ENCODE results near the gene TTLL3. TPM values are rescaled to one million over a fixed set of nuclear protein-coding genes. Genes with fewer than 3 reads are reported as not detected.
A peak's percentile ranks its signal among the peaks of the same experiment; 100 is the strongest.

TTLL3 gene
- total RNA-seq, 1 experiment from 2014 or later, result 3.1 TPM

- Histone ChIP-seq H3K4me3 (peak overlapping the region; percentile 81), H3K36me3 (peaks cover 14% of the 10 kb centered on the region), H3K9me3 (no peaks in the 10 kb centered on the region), H3K27me3 (no peaks in the 10 kb centered on the region)
- DNase-seq, result no peak
Observed at GRCh38 chr3:9793161-9793781, 16.8 kb upstream of the TTLL3 start.

- no peak for DNase-seq
- no peaks in the 10 kb centered on the region for H3K27me3 ChIP-seq
- no peak overlapping the region for H3K4me3 ChIP-seq
- peaks cover 15% of the 10 kb centered on the region for H3K36me3 ChIP-seq
- no peaks in the 10 kb centered on the region for H3K9me3 ChIP-seq
Observed at GRCh38 chr3:9794400-9794799, 15.7 kb upstream of the TTLL3 start.

DNA sequence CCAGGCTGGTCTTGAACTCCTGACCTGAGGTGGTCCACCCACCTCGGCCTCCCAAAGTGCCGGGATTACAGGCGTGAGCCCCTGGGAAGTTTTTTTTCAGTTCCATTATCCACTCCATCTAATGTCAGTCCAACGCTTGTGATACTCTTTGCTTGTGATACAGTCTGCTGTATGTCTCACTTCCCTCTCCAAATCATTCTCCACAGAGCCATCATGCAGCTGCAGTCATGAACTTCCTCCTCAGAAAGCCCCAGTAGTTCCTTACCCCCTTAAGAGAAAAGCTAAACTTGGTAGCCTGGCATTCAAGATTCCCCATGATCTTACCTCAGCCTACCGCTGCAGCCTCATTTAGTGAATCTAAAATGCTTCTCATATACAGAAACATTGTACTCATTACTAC, 14.9 kb upstream of the TTLL3 start:
- no peak overlapping the region for H3K4me3 ChIP-seq
- H3K36me3 ChIP-seq, result peaks cover 22% of the 10 kb centered on the region
- H3K27me3 ChIP-seq, result no peaks in the 10 kb centered on the region
- no peaks in the 10 kb centered on the region for H3K9me3 ChIP-seq
- DNase-seq, result no peak

DNA sequence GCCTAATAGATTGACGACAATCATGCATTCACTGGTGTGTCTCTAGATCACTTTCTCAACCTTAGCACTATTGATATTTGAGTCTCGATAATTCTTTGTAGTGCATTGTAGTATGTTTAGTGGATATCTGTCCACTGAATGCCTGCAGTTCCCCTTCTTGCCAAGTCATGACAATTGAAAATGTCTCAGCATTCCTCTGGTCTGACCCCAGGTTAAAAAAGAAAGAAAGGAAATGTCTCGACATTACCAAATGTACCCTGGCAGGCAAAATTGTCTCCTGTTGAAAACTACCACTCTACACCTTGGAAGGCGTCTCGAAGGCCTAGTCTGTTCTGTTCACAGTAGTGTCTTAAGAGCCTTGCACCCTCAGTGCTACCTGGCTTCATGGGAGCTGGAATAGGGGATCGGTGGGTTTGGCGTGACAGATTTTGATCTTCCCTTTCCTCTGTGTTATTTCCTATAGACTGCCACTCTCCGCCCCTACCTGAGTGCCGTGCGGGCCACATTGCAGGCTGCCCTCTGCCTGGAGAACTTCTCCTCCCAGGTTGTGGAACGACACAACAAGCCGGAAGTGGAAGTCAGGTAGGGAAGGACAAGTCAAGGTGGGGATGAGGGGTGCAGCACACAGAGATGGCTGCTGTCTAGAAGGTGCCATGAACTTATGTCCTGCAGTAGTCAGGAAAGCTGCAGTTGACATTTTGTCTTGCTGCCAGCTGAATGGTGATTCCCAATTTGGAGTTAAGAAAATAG, 12.7 kb upstream of the TTLL3 start:
- no peaks in the 10 kb centered on the region for H3K27me3 ChIP-seq
- H3K36me3 ChIP-seq, result peaks cover 32% of the 10 kb centered on the region
- no peak overlapping the region for H3K4me3 ChIP-seq
- no peak for DNase-seq
- H3K9me3 ChIP-seq, result no peaks in the 10 kb centered on the region

GRCh38 chr3:9800529-9800928, 9.5 kb upstream of the TTLL3 start:
- no peak for DNase-seq
- H3K36me3 ChIP-seq, result peaks cover 52% of the 10 kb centered on the region
- H3K27me3 ChIP-seq, result no peaks in the 10 kb centered on the region
- no peaks in the 10 kb centered on the region for H3K9me3 ChIP-seq
- no peak overlapping the region for H3K4me3 ChIP-seq

DNA sequence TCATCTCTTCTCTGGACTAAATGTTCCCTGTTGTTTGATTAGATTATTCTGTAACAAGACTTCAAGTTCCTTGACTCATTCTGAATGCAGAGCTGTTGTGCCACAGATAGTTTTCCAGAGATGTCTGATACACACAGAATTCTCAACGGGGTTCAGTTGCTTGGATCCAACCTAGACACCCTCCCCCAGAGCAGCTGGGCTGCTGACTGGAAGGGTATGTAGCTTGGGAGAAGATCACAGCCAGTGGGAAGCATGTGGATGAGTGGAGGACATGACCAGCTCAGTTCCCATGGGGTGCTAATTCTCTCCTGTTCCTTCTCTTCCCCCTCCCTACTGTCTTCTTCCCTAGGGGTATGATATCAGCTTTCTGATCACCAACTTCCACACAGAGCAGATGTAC, 6.6 kb upstream of the TTLL3 start:
- H3K36me3 ChIP-seq, result peaks cover 48% of the 10 kb centered on the region
- H3K4me3 ChIP-seq, result no peak overlapping the region
- no peak for DNase-seq
- H3K9me3 ChIP-seq, result no peaks in the 10 kb centered on the region
- H3K27me3 ChIP-seq, result no peaks in the 10 kb centered on the region

- Histone ChIP-seq H3K9me3 (no peaks in the 10 kb centered on the region), H3K27me3 (no peaks in the 10 kb centered on the region), H3K4me3 (no peak overlapping the region), H3K36me3 (peaks cover 43% of the 10 kb centered on the region)
- DNase-seq, result no peak
Observed at GRCh38 chr3:9804996-9805395, 5.1 kb upstream of the TTLL3 start.

DNA sequence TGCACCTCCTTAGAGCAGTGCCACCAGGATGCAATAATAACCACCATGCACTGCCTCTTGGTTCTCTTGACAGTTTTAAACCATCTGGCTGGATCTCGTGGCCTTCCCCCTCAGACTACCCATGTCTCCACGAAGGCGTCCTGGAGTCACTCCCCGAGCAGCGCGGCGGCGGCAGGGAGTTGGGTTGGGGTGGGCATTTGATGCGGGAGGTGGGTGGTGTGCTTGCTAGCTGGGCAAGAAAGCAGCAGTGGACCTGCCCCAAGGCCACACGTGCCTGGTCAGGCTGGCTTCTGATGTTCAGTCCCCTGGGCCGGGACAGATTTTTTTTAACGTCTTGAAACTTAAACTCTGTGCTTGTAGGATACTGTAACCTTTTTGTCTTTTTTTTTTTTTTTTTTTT, 3.9 kb upstream of the TTLL3 start:
- peaks cover 37% of the 10 kb centered on the region for H3K36me3 ChIP-seq
- DNase-seq, result no peak
- H3K4me3 ChIP-seq, result no peak overlapping the region
- H3K9me3 ChIP-seq, result no peaks in the 10 kb centered on the region
- no peaks in the 10 kb centered on the region for H3K27me3 ChIP-seq

DNA sequence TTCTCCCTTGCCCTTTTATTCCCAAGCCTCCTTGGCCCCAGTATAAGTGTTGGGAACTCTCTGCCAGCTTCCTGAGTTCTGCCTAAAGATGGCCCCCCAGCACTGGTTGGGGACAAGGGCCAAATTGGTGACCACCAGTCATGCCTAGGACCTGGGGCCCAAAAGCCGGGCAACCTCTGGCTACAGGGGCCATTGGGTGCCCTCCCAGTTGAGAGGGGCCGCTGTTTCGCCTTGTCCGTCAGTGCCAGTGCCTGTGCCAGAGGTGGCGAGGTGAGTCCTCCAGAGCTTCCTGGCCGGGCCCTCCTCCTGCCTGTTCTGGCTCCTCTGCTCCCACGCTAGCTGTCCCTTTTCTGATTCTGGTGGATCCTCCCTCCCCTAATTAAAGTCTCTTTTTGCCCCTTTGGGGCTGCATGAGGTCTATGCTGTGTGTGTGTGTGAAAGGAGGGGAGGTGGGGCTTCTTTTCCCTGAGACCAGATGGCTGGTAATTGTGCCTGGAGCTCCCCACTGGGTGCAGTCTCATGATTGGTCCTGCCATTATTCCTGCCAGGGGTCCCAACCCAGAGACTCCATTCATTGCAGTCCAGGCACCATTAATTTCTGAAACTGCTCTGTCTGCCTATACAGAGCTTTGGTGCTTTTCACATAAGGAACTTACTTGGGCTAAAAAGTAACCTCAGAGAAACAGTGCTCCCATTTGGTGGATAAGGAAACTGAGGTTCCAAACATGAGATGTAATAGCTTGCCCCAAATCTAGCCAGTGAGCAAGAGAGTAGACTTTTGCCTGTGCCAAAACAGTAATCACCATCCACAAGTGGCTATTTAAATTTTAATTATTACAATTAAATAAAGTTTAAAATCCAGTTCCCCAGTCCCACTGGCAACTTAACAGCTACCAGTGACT, 3.1 kb upstream of the TTLL3 start:
- Histone ChIP-seq H3K36me3 (peaks cover 30% of the 10 kb centered on the region), H3K9me3 (no peaks in the 10 kb centered on the region), H3K4me3 (no peak overlapping the region), H3K27me3 (no peaks in the 10 kb centered on the region)
- DNase-seq, result no peak

DNA sequence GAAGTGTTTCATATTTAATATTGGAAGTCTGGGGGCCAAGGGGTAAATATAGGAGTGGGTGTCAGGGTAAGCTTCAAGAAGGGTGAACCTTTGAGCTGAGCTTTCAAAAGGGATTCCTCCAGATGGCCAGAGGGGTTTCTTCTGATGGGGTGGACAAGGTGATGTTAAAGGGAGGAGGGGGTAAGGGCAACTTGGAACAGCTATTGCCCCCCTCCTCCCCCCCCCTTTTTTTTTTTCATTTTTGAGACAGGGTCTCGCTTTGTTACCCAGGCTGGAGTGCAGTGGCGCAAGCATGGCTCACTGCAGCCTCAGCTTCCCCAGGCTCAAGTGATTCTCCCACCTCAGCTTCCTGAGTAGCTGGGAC, 2.1 kb upstream of the TTLL3 start:
- no peaks in the 10 kb centered on the region for H3K27me3 ChIP-seq
- H3K9me3 ChIP-seq, result no peaks in the 10 kb centered on the region
- peaks cover 30% of the 10 kb centered on the region for H3K36me3 ChIP-seq
- no peak for DNase-seq
- no peak overlapping the region for H3K4me3 ChIP-seq

DNA sequence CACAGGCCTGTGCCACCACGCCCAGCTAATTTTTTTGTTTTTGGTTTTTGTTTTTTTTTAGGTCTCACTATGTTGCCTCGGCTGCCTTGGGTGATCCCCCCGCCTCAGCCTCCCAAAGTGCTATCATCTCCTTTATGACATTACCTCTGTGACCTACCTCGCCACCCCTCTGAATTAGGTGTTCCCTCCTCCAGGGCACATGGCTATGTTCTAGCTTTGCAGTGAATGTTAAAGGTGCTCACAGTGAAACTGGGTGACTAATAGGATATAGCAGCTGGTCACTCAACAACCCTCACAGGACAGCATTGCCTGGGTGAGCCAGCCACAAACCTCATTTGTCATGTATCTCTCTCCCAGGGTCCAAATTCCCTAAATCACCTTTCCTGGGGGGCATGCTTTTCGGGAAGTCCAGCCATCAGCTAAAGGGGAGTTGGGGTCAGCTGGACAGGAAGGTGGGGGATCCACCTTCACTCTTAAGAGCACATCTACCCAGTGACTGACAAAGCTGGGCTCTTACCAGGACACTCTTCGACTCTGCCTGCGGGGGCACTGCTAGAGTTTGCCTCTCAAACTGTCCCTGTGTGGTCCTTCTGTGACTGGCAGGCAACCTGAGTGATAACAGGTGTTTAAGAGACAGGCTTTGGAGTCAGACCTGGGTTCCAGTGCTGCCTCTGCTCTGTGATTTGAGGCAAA, 1.6 kb upstream of the TTLL3 start:
- H3K36me3 ChIP-seq, result peaks cover 26% of the 10 kb centered on the region
- no peak overlapping the region for H3K4me3 ChIP-seq
- DNase-seq, result no peak
- H3K9me3 ChIP-seq, result no peaks in the 10 kb centered on the region
- H3K27me3 ChIP-seq, result no peaks in the 10 kb centered on the region

- no peak for DNase-seq
- H3K9me3 ChIP-seq, result no peaks in the 10 kb centered on the region
- peak overlapping the region; percentile 42 for H3K4me3 ChIP-seq
- H3K27me3 ChIP-seq, result no peaks in the 10 kb centered on the region
- peaks cover 19% of the 10 kb centered on the region for H3K36me3 ChIP-seq
Observed at GRCh38 chr3:9809239-9809614, 835 bp upstream of the TTLL3 start.

DNA sequence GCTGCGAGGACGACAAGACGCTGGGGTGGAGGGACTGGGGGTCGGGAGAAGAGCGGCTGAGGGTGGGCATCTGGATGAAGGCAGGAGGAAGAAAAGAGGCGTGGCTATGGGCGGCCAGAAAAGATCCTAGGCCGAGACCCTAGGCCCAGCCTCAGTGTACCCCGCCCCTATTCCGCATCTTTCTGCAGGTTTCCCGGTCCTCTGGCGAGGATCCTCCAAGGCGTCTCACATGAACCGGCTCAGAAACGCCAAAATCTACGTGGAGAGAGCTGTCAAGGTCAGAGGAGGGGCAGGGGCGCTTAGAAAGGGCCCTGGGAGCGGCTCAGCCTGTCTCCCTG, 340 bp downstream of the TTLL3 start:
- Histone ChIP-seq H3K36me3 (peaks cover 9% of the 10 kb centered on the region; the same call in 1 of the 2 replicates), H3K4me3 (peak overlapping the region; percentile 42), H3K27me3 (no peaks in the 10 kb centered on the region), H3K9me3 (no peaks in the 10 kb centered on the region)
- DNase-seq, result no peak

DNA sequence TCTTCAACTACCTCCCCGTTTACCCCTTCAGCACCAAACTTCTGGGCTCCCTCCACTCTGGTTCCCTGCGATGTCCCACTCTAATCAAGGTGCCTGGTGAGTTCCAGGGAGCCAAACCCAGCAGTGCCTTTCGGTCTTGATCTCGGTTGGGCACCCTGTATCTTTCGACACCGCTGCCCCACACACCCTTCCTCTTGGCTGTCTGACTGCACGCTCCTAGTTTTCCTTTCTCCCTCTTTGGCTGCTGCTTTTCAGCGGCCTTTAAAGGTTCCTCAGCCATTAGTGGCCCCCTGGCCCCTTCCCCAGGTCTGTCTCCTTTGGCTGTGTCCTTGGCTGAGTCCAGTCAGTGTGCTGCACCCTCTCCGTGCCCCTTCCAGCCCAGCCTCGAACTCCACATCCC, 784 bp downstream of the TTLL3 start:
- no peak for DNase-seq
- Histone ChIP-seq H3K27me3 (no peaks in the 10 kb centered on the region), H3K9me3 (no peaks in the 10 kb centered on the region), H3K36me3 (peaks cover 4% of the 10 kb centered on the region; the same call in 1 of the 2 replicates), H3K4me3 (no peak overlapping the region)

- DNase-seq, result no peak
- Histone ChIP-seq H3K9me3 (no peaks in the 10 kb centered on the region), H3K4me3 (no peak overlapping the region), H3K36me3 (no peaks in the 10 kb centered on the region), H3K27me3 (no peaks in the 10 kb centered on the region)
Observed at GRCh38 chr3:9812870-9813483, 2.9 kb downstream of the TTLL3 start.

DNA sequence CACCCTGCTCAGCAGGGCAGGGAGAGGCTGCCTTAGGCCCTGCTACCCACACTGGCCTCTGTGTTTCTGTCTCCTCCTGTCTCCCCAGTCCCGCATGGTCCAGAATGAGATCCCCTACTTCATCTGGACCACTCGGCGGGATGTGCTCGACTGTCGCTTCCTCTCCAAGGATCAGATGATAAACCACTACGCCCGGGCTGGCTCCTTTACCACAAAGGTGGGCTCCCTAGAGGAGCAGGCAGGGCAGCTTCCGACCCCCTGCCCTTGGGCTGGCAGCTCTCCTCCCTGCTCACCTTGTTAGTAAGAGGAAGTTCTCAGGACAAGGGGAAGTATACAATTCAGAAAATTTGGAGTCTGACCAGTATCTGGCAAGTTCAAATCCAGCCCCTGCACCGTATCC, 5.9 kb downstream of the TTLL3 start:
- Histone ChIP-seq H3K36me3 (no peaks in the 10 kb centered on the region), H3K27me3 (no peaks in the 10 kb centered on the region), H3K4me3 (no peak overlapping the region), H3K9me3 (no peaks in the 10 kb centered on the region)
- no peak for DNase-seq

DNA sequence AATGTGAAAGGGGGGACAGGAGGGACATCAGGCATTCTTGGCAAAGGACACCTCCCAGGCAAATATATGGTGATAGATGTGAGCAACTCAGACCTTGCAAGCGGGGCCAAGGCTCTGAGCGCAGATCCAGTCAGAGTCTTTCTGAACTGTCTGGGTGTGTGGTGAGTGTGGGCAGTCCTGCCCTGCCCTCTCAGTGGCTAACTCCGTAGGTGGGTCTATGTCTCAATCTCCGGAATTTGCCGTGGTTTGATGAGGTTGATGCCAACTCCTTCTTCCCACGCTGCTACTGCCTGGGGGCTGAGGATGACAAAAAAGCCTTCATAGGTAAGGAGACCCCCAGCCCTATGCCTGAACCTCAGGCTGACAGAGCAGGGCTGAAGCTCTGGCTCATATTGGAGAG, 7.4 kb downstream of the TTLL3 start:
- Histone ChIP-seq H3K4me3 (no peak overlapping the region), H3K36me3 (no peaks in the 10 kb centered on the region), H3K27me3 (no peaks in the 10 kb centered on the region), H3K9me3 (no peaks in the 10 kb centered on the region)
- DNase-seq, result no peak
